Naive thymus-derived CD8-positive, alpha-beta T cell (primary cell): ENCODE measurements around the gene ERV3-1. TPM values are rescaled to one million over a fixed set of nuclear protein-coding genes. Genes with fewer than 3 reads are reported as not detected.
"Not testable (repeated sequence)": the region's sequence is repeated elsewhere in the genome, so short reads cannot be mapped to it uniquely, and the experiment has no call there.

Experiments
- ATAC-seq, 2 donors: fragments of 150-1000 bp; cut with Tn5 transposase in 1 of 2; sonication (Bioruptor Pico), chemical (Tn5 transposase) in 1 of 2; 1 replicate in 1 of 2; 2 replicates in 1 of 2; pipeline ENCODE4 v1.10.0; 2021; ENCODE audit warnings: mild to moderate bottlenecking in 2 of 2, moderate library complexity in 2 of 2
- POLR2A ChIA-PET: fragments of 350-600 bp; sonication (Branson Sonifier 250); formaldehyde crosslinking; loops from one replicate; lab custom pipeline; 2021; ENCODE audit warnings: antibody characterized with exemption; lab: Charles Lee
- DNase-seq, 10 donors: peaks; one replicate each; pipeline versions ENCODE4 v3.0.0 to v3.0.0-alpha.2; 2020 to 2022
- H3K27ac Mint-ChIP-seq, 10 donors: one replicate each; pipeline ENCODE4 v1.8.0; 2020 to 2022; ENCODE audit warnings: mild to moderate bottlenecking in 10 of 10, mixed read lengths in 10 of 10, moderate library complexity in 4 of 10, inconsistent platforms in 1 of 10
- H3K27me3 Mint-ChIP-seq, 5 donors: one replicate each; pipeline ENCODE4 v1.8.0; 2021 to 2022; ENCODE audit warnings: mixed read lengths in 5 of 5
- H3K36me3 Mint-ChIP-seq, 3 donors: one replicate each; pipeline ENCODE4 v1.8.0; 2020 to 2022; ENCODE audit warnings: mixed read lengths in 3 of 3, mild to moderate bottlenecking in 2 of 3, inconsistent platforms in 1 of 3
- H3K4me1 Mint-ChIP-seq, 4 donors: one replicate each; pipeline ENCODE4 v1.8.0; 2021 to 2022; ENCODE audit warnings: mixed read lengths in 4 of 4
- H3K4me3 Mint-ChIP-seq, 10 donors: one replicate each; pipeline ENCODE4 v1.8.0; 2020 to 2022; ENCODE audit warnings: mild to moderate bottlenecking in 10 of 10, mixed read lengths in 10 of 10, moderate library complexity in 6 of 10, inconsistent platforms in 1 of 10
- H3K9me3 Mint-ChIP-seq, 9 donors: one replicate each; pipeline ENCODE4 v1.8.0; 2020 to 2022; ENCODE audit warnings: mixed read lengths in 9 of 9, mild to moderate bottlenecking in 3 of 9, inconsistent platforms in 1 of 9, moderate library complexity in 1 of 9
- polyA plus RNA-seq, 3 donors: library from polyadenylated mRNA; unstranded; fragments of 300-500 nt; fragmentation: Illumina TruSeq; gene quantifications; one replicate each; pipeline ENCODE4 v1.2.3, GENCODE V29; 2021
- total RNA-seq, 8 experiments: library from RNA in 2 of 8; stranded (reverse) in 2 of 8; gene quantifications; one replicate each; pipeline ENCODE4 v1.2.3 and lab custom pipeline; 2021 to 2026

ERV3-1 gene
- 10 to 100 TPM; 23.2 to 23.9 TPM for total RNA-seq
- 1 to 10 TPM; 6.4 to 6.7 (median 6.4) TPM for polyA plus RNA-seq
- 3.9 to 16.2 (median 10.1) reads per million in 6 experiments for total RNA-seq (lab: John Stamatoyannopoulos, UW)

GRCh38 chr7:65006094-65006992, at the start of gene ERV3-1:
ERV3-1 (minus strand) TSS chr7:65006687; CDS start chr7:64993026, 13,661 bp downstream.
- POLR2A ChIA-PET: interaction anchor here (0.5 to 2.5 kb wide), 16 partner anchors 12 to 1108 kb away, joined by 3 to 45 read pairs (median 5); partner anchors contain the start of genes CRCP, ZNF107, ZNF138 and ZNF273
- Mint-ChIP-seq H3K27ac (peak within 1 kb of the TSS; percentile 91 to 98 (median 96)), H3K4me3 (peak within 1 kb of the TSS; percentile 91 to 98 (median 94)), H3K9me3 (peaks cover 0 to 32% (median 11%) of the 10 kb centered on the region in 9 donors), H3K27me3 (no peaks in the 10 kb centered on the region), H3K36me3 (peaks cover 30 to 37% (median 33%) of the 10 kb centered on the region in 3 donors), H3K4me1 (peaks cover 8 to 55% (median 35%) of the 10 kb centered on the region in 4 donors)
- ATAC-seq (peak; percentile 98 to 99), DNase-seq (peak; percentile 76 to 98 (median 93))

- DNase-seq, H3K9me3 Mint-ChIP-seq, H3K27ac Mint-ChIP-seq, ATAC-seq, POLR2A ChIA-PET, H3K4me3 Mint-ChIP-seq, H3K27me3 Mint-ChIP-seq: not testable (repeated sequence)
- Mint-ChIP-seq H3K4me1 (peaks cover 5 to 12% (median 10%) of the 10 kb centered on the region in 4 donors), H3K36me3 (peaks cover 6 to 47% (median 17%) of the 10 kb centered on the region in 3 donors)
Measured at GRCh38 chr7:65055786-65056185, 49.3 kb upstream of the ERV3-1 start.

GRCh38 chr7:65054466-65054994, 48.0 kb upstream of the ERV3-1 start:
- H3K27ac Mint-ChIP-seq, DNase-seq, H3K4me3 Mint-ChIP-seq, POLR2A ChIA-PET, H3K27me3 Mint-ChIP-seq, H3K9me3 Mint-ChIP-seq, ATAC-seq: not testable (repeated sequence)
- Mint-ChIP-seq H3K36me3 (peaks cover 7 to 47% (median 24%) of the 10 kb centered on the region in 3 donors), H3K4me1 (peaks cover 3 to 12% (median 8%) of the 10 kb centered on the region in 4 donors)

GRCh38 chr7:65051654-65052053, 45.2 kb upstream of the ERV3-1 start:
- POLR2A ChIA-PET, H3K27ac Mint-ChIP-seq, H3K9me3 Mint-ChIP-seq, H3K4me3 Mint-ChIP-seq, H3K27me3 Mint-ChIP-seq, DNase-seq, ATAC-seq: not testable (repeated sequence)
- peaks cover 7 to 32% (median 22%) of the 10 kb centered on the region in 3 donors for H3K36me3 Mint-ChIP-seq
- H3K4me1 Mint-ChIP-seq: peaks cover 4 to 14% (median 12%) of the 10 kb centered on the region in 4 donors

- H3K27me3 Mint-ChIP-seq, H3K9me3 Mint-ChIP-seq, POLR2A ChIA-PET, H3K27ac Mint-ChIP-seq, ATAC-seq, H3K4me3 Mint-ChIP-seq, DNase-seq: not testable (repeated sequence)
- Mint-ChIP-seq H3K36me3 (peaks cover 7 to 31% (median 17%) of the 10 kb centered on the region in 3 donors), H3K4me1 (peaks cover 8 to 19% (median 17%) of the 10 kb centered on the region in 4 donors)
Measured at GRCh38 chr7:65051139-65051538, 44.7 kb upstream of the ERV3-1 start.

GRCh38 chr7:65046329-65046728, 39.8 kb upstream of the ERV3-1 start:
- H3K27ac Mint-ChIP-seq: peak overlapping the region in 3 of 10 donors; percentile 40 to 79 (median 65)
- peaks cover 8 to 18% (median 14%) of the 10 kb centered on the region in 4 donors for H3K4me1 Mint-ChIP-seq
- POLR2A ChIA-PET, H3K9me3 Mint-ChIP-seq, H3K27me3 Mint-ChIP-seq, DNase-seq, H3K4me3 Mint-ChIP-seq, ATAC-seq: not testable (repeated sequence)
- H3K36me3 Mint-ChIP-seq: peaks cover 6 to 19% (median 16%) of the 10 kb centered on the region in 3 donors

GRCh38 chr7:65045589-65045988, 39.1 kb upstream of the ERV3-1 start:
- H3K27me3 Mint-ChIP-seq, DNase-seq, POLR2A ChIA-PET, H3K9me3 Mint-ChIP-seq, ATAC-seq: not testable (repeated sequence)
- H3K4me3 Mint-ChIP-seq: peak overlapping the region in 1 of 10 donors; percentile 24
- H3K4me1 Mint-ChIP-seq: peaks cover 7 to 18% (median 14%) of the 10 kb centered on the region in 4 donors
- H3K27ac Mint-ChIP-seq: peak overlapping the region in 1 of 10 donors; percentile 75
- peaks cover 0 to 13% (median 10%) of the 10 kb centered on the region in 3 donors for H3K36me3 Mint-ChIP-seq

- DNase-seq (peak in 7 of 10 donors; percentile 15 to 27 (median 24)), ATAC-seq (peak in 1 of 2 donors; percentile 12)
- not testable (repeated sequence) for H3K36me3 Mint-ChIP-seq, H3K9me3 Mint-ChIP-seq, H3K27me3 Mint-ChIP-seq
- H3K4me1 Mint-ChIP-seq: peaks cover 6 to 20% (median 13%) of the 10 kb centered on the region in 4 donors
- H3K27ac Mint-ChIP-seq: peak overlapping the region; percentile 40 to 93 (median 78)
- POLR2A ChIA-PET: interaction anchor here (2.7 to 3.4 kb wide), 2 partner anchors 32 to 42 kb away, joined by 13 to 45 read pairs; partner anchors contain the start of gene ERV3-1
- H3K4me3 Mint-ChIP-seq: peak overlapping the region; percentile 74 to 91 (median 86)
Measured at GRCh38 chr7:65038767-65039166, 32.3 kb upstream of the ERV3-1 start.

GRCh38 chr7:65037740-65038688, 31.5 kb upstream of the ERV3-1 start:
- ATAC-seq: peak; percentile 86
- DNase-seq: peak; percentile 77 to 95 (median 91)
- Mint-ChIP-seq H3K27me3 (no peaks in the 10 kb centered on the region), H3K4me3 (peak overlapping the region; percentile 70 to 89 (median 76)), H3K36me3 (no peaks in the 10 kb centered on the region), H3K4me1 (peaks cover 6 to 20% (median 13%) of the 10 kb centered on the region in 4 donors), H3K27ac (peak overlapping the region; percentile 57 to 92 (median 86)), H3K9me3 (peaks cover 0 to under 1% (median 0%) of the 10 kb centered on the region in 9 donors)
- POLR2A ChIA-PET: interaction anchor here (0.6 to 3.4 kb wide), 7 partner anchors 31 to 1815 kb away, joined by 3 to 45 read pairs (median 4); partner anchors contain the start of genes ERV3-1, ZNF138 and ZNF273

GRCh38 chr7:65036526-65036925, 30.0 kb upstream of the ERV3-1 start:
- not testable (repeated sequence) for H3K27me3 Mint-ChIP-seq, H3K36me3 Mint-ChIP-seq, ATAC-seq, DNase-seq, H3K4me3 Mint-ChIP-seq, H3K9me3 Mint-ChIP-seq
- peak overlapping the region in 1 of 10 donors; percentile 22 for H3K27ac Mint-ChIP-seq
- peaks cover 6 to 17% (median 12%) of the 10 kb centered on the region in 4 donors for H3K4me1 Mint-ChIP-seq
- POLR2A ChIA-PET: interaction anchor here (0.6 to 3.4 kb wide), 4 partner anchors 30 to 474 kb away, joined by 3 to 45 read pairs (median 8); partner anchors contain the start of genes ERV3-1 and ZNF680

- H3K36me3 Mint-ChIP-seq, POLR2A ChIA-PET, H3K9me3 Mint-ChIP-seq, H3K27me3 Mint-ChIP-seq, H3K4me3 Mint-ChIP-seq, DNase-seq, ATAC-seq: not testable (repeated sequence)
- H3K27ac Mint-ChIP-seq: peak overlapping the region in 1 of 10 donors; percentile 12
- H3K4me1 Mint-ChIP-seq: peaks cover 6 to 17% (median 12%) of the 10 kb centered on the region in 4 donors
Measured at GRCh38 chr7:65035469-65035868, 29.0 kb upstream of the ERV3-1 start.
